DND-41 (cell line): ENCODE measurements around the gene LRTM2.

ENCODE experiments used
- CTCF ChIP-seq: IDR thresholded peaks from 2 replicates; pipeline ENCODE4 v1.5.1; 2012; ENCODE audit warnings: borderline replicate concordance, low read length, moderate library complexity, mild to moderate bottlenecking; ENCODE audit not compliant: poor library complexity, severe bottlenecking; ENCODE audit errors: extremely low read depth
- EZH2 ChIP-seq: IDR thresholded peaks from 3 replicates; pipeline ENCODE4 v1.6.1; 2012; ENCODE audit warnings: borderline replicate concordance, low read depth, mild to moderate bottlenecking, moderate library complexity, low read length, inconsistent platforms; ENCODE audit not compliant: severe bottlenecking

GRCh38 chr12:1816730-1817348, 3.5 kb upstream of the LRTM2 start:
- no peak for TF ChIP-seq EZH2
- no peak for TF ChIP-seq CTCF
